CD14-positive monocyte (primary cell): ENCODE data around the gene ATP8A1. TPM values are rescaled to one million over a fixed set of nuclear protein-coding genes. Genes with fewer than 3 reads are reported as not detected.

Experiments
- DNase-seq, 3 donors: peaks; one replicate each; pipeline ENCODE4 v3.0.0-alpha.2; 2011 to 2022
- H2AFZ ChIP-seq: 2 replicates; pipeline ENCODE4 v1.6.0; 2012; ENCODE audit warnings: mild to moderate bottlenecking, low read depth, low read length, inconsistent platforms; ENCODE audit not compliant: insufficient read depth, poor library complexity, severe bottlenecking
- H3K27ac ChIP-seq, 2 donors: 1 replicate in 1 of 2; 2 replicates in 1 of 2; pipeline ENCODE4 v1.5.1; 2012 to 2013; ENCODE audit warnings: low read length in 2 of 2, control low read depth in 1 of 2, inconsistent platforms in 1 of 2, low read depth in 1 of 2, mild to moderate bottlenecking in 1 of 2
- H3K27me3 ChIP-seq, 2 donors: one replicate each; pipeline versions ENCODE4 v1.6.0 to v1.6.1; 2011 to 2013; ENCODE audit warnings: low read length in 2 of 2; ENCODE audit not compliant: control insufficient read depth in 2 of 2, insufficient read depth in 2 of 2
- H3K36me3 ChIP-seq, 2 donors: replicated peaks in 1 of 2; 1 replicate in 1 of 2; 2 replicates in 1 of 2; pipeline versions ENCODE4 v1.5.1 to v1.6.1; 2012 to 2013; ENCODE audit warnings: low read length in 2 of 2, control low read depth in 1 of 2, inconsistent platforms in 1 of 2, mild to moderate bottlenecking in 1 of 2; ENCODE audit not compliant: insufficient read depth in 2 of 2, control insufficient read depth in 1 of 2
- H3K4me1 ChIP-seq, 2 donors: 1 replicate in 1 of 2; 2 replicates in 1 of 2; pipeline versions ENCODE4 v1.5.1 to v1.6.1; 2012 to 2013; ENCODE audit warnings: low read length in 2 of 2, control low read depth in 1 of 2, inconsistent platforms in 1 of 2, mild to moderate bottlenecking in 1 of 2, moderate library complexity in 1 of 2; ENCODE audit not compliant: insufficient read depth in 2 of 2, control insufficient read depth in 1 of 2
- H3K4me2 ChIP-seq: replicated peaks from 2 replicates; pipeline ENCODE3; 2012; ENCODE audit warnings: low read length, moderate library complexity, mild to moderate bottlenecking; ENCODE audit not compliant: poor library complexity, severe bottlenecking; ENCODE audit errors: extremely low read depth
- H3K4me3 ChIP-seq, 3 experiments: fragments of 200-600 bp in 1 of 3; sonication (generic) in 1 of 3; replicated peaks in 1 of 3; 1 replicate in 2 of 3; 2 replicates in 1 of 3; pipeline ENCODE4 v1.5.1; 2011 to 2013; ENCODE audit warnings: low read length in 3 of 3, mild to moderate bottlenecking in 3 of 3, control low read depth in 2 of 3, low read depth in 2 of 3, inconsistent platforms in 1 of 3, moderate library complexity in 1 of 3
- H3K79me2 ChIP-seq: 2 replicates; pipeline ENCODE4 v1.6.0; 2012; ENCODE audit warnings: mild to moderate bottlenecking, control low read depth, inconsistent platforms, low read length, moderate library complexity; ENCODE audit not compliant: insufficient read depth
- H3K9ac ChIP-seq: 2 replicates; pipeline ENCODE4 v1.6.0; 2017; ENCODE audit warnings: low read length, mild to moderate bottlenecking; ENCODE audit not compliant: insufficient read depth, poor library complexity, severe bottlenecking
- H3K9me3 ChIP-seq, 2 donors: replicated peaks in 1 of 2; 1 replicate in 1 of 2; 2 replicates in 1 of 2; pipeline versions ENCODE4 v1.5.1 to v1.6.1; 2012 to 2013; ENCODE audit warnings: low read length in 2 of 2, control low read depth in 1 of 2; ENCODE audit not compliant: control insufficient read depth in 1 of 2, insufficient read depth in 1 of 2
- H4K20me1 ChIP-seq: 2 replicates; pipeline ENCODE4 v1.6.0; 2012; ENCODE audit warnings: mild to moderate bottlenecking, low read length, control low read depth, moderate library complexity; ENCODE audit not compliant: insufficient read depth
- H3K27ac Mint-ChIP-seq, 7 donors: one replicate each; pipeline ENCODE4 v1.8.0; 2020; ENCODE audit warnings: mild to moderate bottlenecking in 7 of 7, mixed read lengths in 7 of 7, moderate library complexity in 6 of 7, inconsistent platforms in 2 of 7
- H3K27me3 Mint-ChIP-seq, 3 donors: one replicate each; pipeline ENCODE4 v1.8.0; 2021 to 2022; ENCODE audit warnings: low read depth in 3 of 3, mild to moderate bottlenecking in 3 of 3, mixed read lengths in 3 of 3, moderate library complexity in 3 of 3, inconsistent platforms in 1 of 3
- H3K36me3 Mint-ChIP-seq, 2 donors: one replicate each; pipeline ENCODE4 v1.8.0; 2020; ENCODE audit warnings: mixed read lengths in 2 of 2, inconsistent platforms in 1 of 2, mild to moderate bottlenecking in 1 of 2
- H3K4me1 Mint-ChIP-seq: one replicate; pipeline ENCODE4 v1.8.0; 2020; ENCODE audit warnings: mild to moderate bottlenecking, mixed read lengths
- H3K4me3 Mint-ChIP-seq, 2 donors: one replicate each; pipeline ENCODE4 v1.8.0; 2020; ENCODE audit warnings: mild to moderate bottlenecking in 2 of 2, mixed read lengths in 2 of 2, moderate library complexity in 1 of 2
- H3K9me3 Mint-ChIP-seq, 7 donors: one replicate each; pipeline ENCODE4 v1.8.0; 2020 to 2022; ENCODE audit warnings: mixed read lengths in 7 of 7, mild to moderate bottlenecking in 6 of 7, moderate library complexity in 6 of 7, inconsistent platforms in 2 of 7
- WGBS: methylation state at CpG from one replicate; pipeline ENCODE4 v1.1.5; 2013; ENCODE audit warnings: missing lambda C conversion rate; ENCODE audit not compliant: insufficient coverage; 5-methylcytosine and 5-hydroxymethylcytosine counted together
- intact Hi-C, 2 donors: fragments of 100-400 bp; cut with micrococcal nuclease; formaldehyde crosslinking; loops; one replicate each; pipeline versions ENCODE4 v1.15.0 to v1.15.1; 2023
- polyA plus RNA-seq, 3 donors: library from polyadenylated mRNA; depleted of rRNA in 1 of 3; unstranded in 2 of 3; stranded (reverse) in 1 of 3; fragments of 300-500 nt in 2 of 3; fragments of >200 nt in 1 of 3; fragmentation: Illumina TruSeq in 2 of 3; gene quantifications; 1 replicate in 2 of 3; 2 replicates in 1 of 3; pipeline ENCODE4 v1.2.3, GENCODE V29; 2012 to 2021
- TF ChIP-seq, protein P1 (sequence below): fragments of 200-600 bp; IDR thresholded peaks from one replicate; pipeline ENCODE4 v1.8.0; 2022; ENCODE audit warnings: antibody characterized with exemption, mild to moderate bottlenecking

ATP8A1 gene
- polyA plus RNA-seq, 3 donors: 2.2 to 10.8 (median 3.2) TPM

DNA sequence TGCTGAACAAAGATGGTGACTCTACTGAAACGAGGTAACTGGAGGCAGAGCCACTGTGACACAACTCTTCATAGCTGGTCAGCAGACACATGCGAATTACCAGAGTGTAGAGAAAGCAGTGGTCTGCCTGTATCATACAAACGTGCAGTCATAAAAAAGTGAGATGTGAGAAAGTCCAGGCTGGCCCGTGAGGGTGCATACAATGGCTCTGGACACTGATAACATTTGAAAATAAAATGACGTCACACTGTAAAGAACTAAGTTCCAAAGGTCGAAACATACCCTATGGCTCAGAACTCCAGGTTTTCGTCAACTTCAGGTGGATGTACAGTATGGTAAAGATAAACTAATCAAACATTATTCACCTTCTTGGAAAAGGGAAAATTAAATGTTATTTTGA lies 163.9 kb downstream of the ATP8A1 start:
- Histone ChIP-seq H3K79me2 (no peaks in the 10 kb centered on the region), H2AFZ (no peak overlapping the region), H3K9me3 (no peaks in the 10 kb centered on the region), H3K9ac (no peak overlapping the region), H3K27ac (no peak overlapping the region), H3K4me2 (no peak overlapping the region), H3K27me3 (no peaks in the 10 kb centered on the region), H3K4me3 (no peak overlapping the region), H3K4me1 (no peaks in the 10 kb centered on the region), H3K36me3 (no peaks in the 10 kb centered on the region), H4K20me1 (no peaks in the 10 kb centered on the region)
- Mint-ChIP-seq H3K9me3 (peaks cover 0 to 3% (median 0%) of the 10 kb centered on the region in 7 donors), H3K27me3 (no peaks in the 10 kb centered on the region), H3K4me1 (no peaks in the 10 kb centered on the region), H3K36me3 (peaks cover 7% of the 10 kb centered on the region in 2 donors), H3K4me3 (no peak overlapping the region), H3K27ac (no peak overlapping the region)
- intact Hi-C loops: no loop called here
- TF ChIP-seq, protein P1, sequence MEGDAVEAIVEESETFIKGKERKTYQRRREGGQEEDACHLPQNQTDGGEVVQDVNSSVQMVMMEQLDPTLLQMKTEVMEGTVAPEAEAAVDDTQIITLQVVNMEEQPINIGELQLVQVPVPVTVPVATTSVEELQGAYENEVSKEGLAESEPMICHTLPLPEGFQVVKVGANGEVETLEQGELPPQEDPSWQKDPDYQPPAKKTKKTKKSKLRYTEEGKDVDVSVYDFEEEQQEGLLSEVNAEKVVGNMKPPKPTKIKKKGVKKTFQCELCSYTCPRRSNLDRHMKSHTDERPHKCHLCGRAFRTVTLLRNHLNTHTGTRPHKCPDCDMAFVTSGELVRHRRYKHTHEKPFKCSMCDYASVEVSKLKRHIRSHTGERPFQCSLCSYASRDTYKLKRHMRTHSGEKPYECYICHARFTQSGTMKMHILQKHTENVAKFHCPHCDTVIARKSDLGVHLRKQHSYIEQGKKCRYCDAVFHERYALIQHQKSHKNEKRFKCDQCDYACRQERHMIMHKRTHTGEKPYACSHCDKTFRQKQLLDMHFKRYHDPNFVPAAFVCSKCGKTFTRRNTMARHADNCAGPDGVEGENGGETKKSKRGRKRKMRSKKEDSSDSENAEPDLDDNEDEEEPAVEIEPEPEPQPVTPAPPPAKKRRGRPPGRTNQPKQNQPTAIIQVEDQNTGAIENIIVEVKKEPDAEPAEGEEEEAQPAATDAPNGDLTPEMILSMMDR: no peak
- no peak for DNase-seq
- WGBS: 79% methylated on average over 4 of the region's 7 CpGs

DNA sequence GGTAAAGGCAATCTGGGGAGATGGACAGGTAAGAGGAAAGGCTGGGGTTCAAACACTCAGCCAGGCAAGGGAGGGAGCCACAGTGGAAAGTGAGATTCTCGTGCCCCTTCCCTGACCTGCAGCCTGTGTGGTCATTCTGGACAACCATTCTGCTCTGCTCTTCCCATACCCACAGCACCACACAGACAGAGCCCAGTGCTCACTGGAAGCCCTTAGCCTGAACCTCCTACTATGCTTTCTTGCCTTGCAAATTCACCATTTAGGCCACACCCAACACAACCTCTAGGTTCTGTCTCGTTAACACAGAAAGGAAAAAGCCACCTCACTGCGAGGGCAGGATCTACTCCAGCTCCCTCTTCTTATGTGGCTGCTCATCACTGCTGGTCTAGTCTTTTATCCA lies 166.9 kb downstream of the ATP8A1 start:
- H3K27me3 Mint-ChIP-seq: no peaks in the 10 kb centered on the region
- intact Hi-C loops: no loop called here
- 97% methylated on average over 3 of the region's 3 CpGs for WGBS
- no peak overlapping the region for H3K27ac Mint-ChIP-seq
- no peaks in the 10 kb centered on the region for H3K79me2 ChIP-seq
- H3K27me3 ChIP-seq: no peaks in the 10 kb centered on the region
- H3K9ac ChIP-seq: no peak overlapping the region
- no peaks in the 10 kb centered on the region for H3K4me1 Mint-ChIP-seq
- DNase-seq: no peak
- H3K27ac ChIP-seq: no peak overlapping the region
- no peak overlapping the region for H3K4me3 Mint-ChIP-seq
- no peak overlapping the region for H3K4me3 ChIP-seq
- no peaks in the 10 kb centered on the region for H3K36me3 ChIP-seq
- no peak overlapping the region for H2AFZ ChIP-seq
- H3K4me2 ChIP-seq: no peak overlapping the region
- H3K9me3 ChIP-seq: no peaks in the 10 kb centered on the region
- no peaks in the 10 kb centered on the region for H3K9me3 Mint-ChIP-seq
- no peaks in the 10 kb centered on the region for H4K20me1 ChIP-seq
- TF ChIP-seq, protein P1: no peak
- peaks cover 0 to 1% of the 10 kb centered on the region in 2 donors for H3K36me3 Mint-ChIP-seq
- H3K4me1 ChIP-seq: no peaks in the 10 kb centered on the region
